Gastrocnemius medialis (tissue), 4 donors: ENCODE data around the gene TMEM139. TPM values are rescaled to one million over a fixed set of nuclear protein-coding genes. Genes with fewer than 3 reads are reported as not detected.

Experiments
- ATAC-seq, 2 donors: fragments of 150-250 bp; one replicate each; pipeline ENCODE4 v1.9.1; 2016
- DNase-seq, 2 donors: peaks; one replicate each; pipeline ENCODE4 v3.0.0-alpha.2; 2019
- H3K27ac ChIP-seq, 4 donors: fragments of 200-600 bp; sonication (generic); 1 replicate in 1 of 4; 2 replicates in 3 of 4; pipeline ENCODE4 v1.5.1; 2016 to 2018; ENCODE audit warnings: mild to moderate bottlenecking in 2 of 4, moderate library complexity in 1 of 4
- H3K27me3 ChIP-seq, 3 donors: fragments of 200-600 bp; sonication (generic) in 2 of 3; 1 replicate in 1 of 3; 2 replicates in 2 of 3; pipeline versions ENCODE4 v1.5.1 to v1.6.0; 2016 to 2019; ENCODE audit warnings: mild to moderate bottlenecking in 1 of 3, moderate library complexity in 1 of 3
- H3K36me3 ChIP-seq, 2 donors: fragments of 200-600 bp; sonication (generic) in 1 of 2; one replicate each; pipeline ENCODE4 v1.5.1; 2017 to 2018
- H3K4me1 ChIP-seq, 2 donors: fragments of 200-600 bp; sonication (generic) in 1 of 2; one replicate each; pipeline ENCODE4 v1.5.1; 2016 to 2017; ENCODE audit warnings: mild to moderate bottlenecking in 2 of 2
- H3K4me3 ChIP-seq, 4 donors: fragments of 200-600 bp; sonication (generic) in 3 of 4; 1 replicate in 1 of 4; 2 replicates in 3 of 4; pipeline ENCODE4 v1.5.1; 2016 to 2019; ENCODE audit warnings: mild to moderate bottlenecking in 2 of 4
- H3K9me3 ChIP-seq, 3 donors: fragments of 200-600 bp; sonication (generic) in 2 of 3; 1 replicate in 1 of 3; 2 replicates in 2 of 3; pipeline ENCODE4 v1.5.1; 2016 to 2019
- CTCF ChIP-seq, 5 experiments: fragments of 450-650 bp in 3 of 5; fragments of 200-600 bp in 2 of 5; sonication (generic) in 2 of 5; IDR thresholded peaks in 4 of 5; conservative IDR thresholded peaks in 1 of 5; 1 replicate in 4 of 5; 2 replicates in 1 of 5; pipeline ENCODE4 v1.5.1; 2016 to 2019; ENCODE audit warnings: antibody characterized with exemption in 5 of 5, mild to moderate bottlenecking in 3 of 5, moderate library complexity in 3 of 5
- POLR2A ChIP-seq, 2 donors: fragments of 450-650 bp; IDR thresholded peaks; one replicate each; pipeline ENCODE4 v1.6.1; 2017; ENCODE audit warnings: antibody characterized with exemption in 2 of 2, mild to moderate bottlenecking in 2 of 2, moderate library complexity in 2 of 2
- in situ Hi-C, 4 donors: fragments of 200-750 bp; cut with MboI; loops; one replicate each; pipeline versions ENCODE4 v1.15.0 to v1.8.0; 2017; ENCODE audit warnings: low sequenced_read_pairs in 4 of 4
- intact Hi-C: fragments of 100-400 bp; cut with DNase I; formaldehyde crosslinking; loops from one replicate; pipeline ENCODE4 v1.15.1; 2023; ENCODE audit warnings: low total_unique reads
- total RNA-seq, 4 donors: library from RNA; depleted of rRNA; stranded (reverse); fragments of >200 nt; gene quantifications; one replicate each; pipeline versions ENCODE4 v1.1.0 to v1.2.3, GENCODE V29; 2016

TMEM139 gene
- total RNA-seq, 4 donors from 2014 or later: not detected

- Histone ChIP-seq H3K27me3 (no peaks in the 10 kb centered on the region), H3K4me1 (peaks cover 0 to 4% of the 10 kb centered on the region in 2 donors), H3K27ac (no peak overlapping the region), H3K36me3 (no peaks in the 10 kb centered on the region), H3K9me3 (no peaks in the 10 kb centered on the region), H3K4me3 (no peak overlapping the region)
- ATAC-seq (no peak), DNase-seq (no peak)
- in situ Hi-C loops: no loop called here
- TF ChIP-seq POLR2A (IDR thresholded peaks at IDR 0.05) (no peak), CTCF (IDR thresholded peaks at IDR 0.05 in 4 of 5, conservative IDR thresholded peaks at IDR 0.05 in 1 of 5) (no peak)
- intact Hi-C loops: no loop called here
Measured at GRCh38 chr7:143238289-143238980, 46.3 kb upstream of the TMEM139 start.

- Histone ChIP-seq H3K9me3 (no peaks in the 10 kb centered on the region), H3K4me3 (no peak overlapping the region), H3K36me3 (no peaks in the 10 kb centered on the region), H3K27me3 (no peaks in the 10 kb centered on the region), H3K27ac (no peak overlapping the region), H3K4me1 (peaks cover 0 to 4% of the 10 kb centered on the region in 2 donors)
- in situ Hi-C loops: loop anchor here in 3 of 4 donors (5.0 to 10.0 kb wide), 3 partner anchors 165 to 175 kb away; partner anchors contain the start of gene EPHA1 (in 1 of the 3)
- ATAC-seq: no peak
- intact Hi-C loops: loop anchor here (1.0 to 5.0 kb wide), 2 partner anchors 65 to 177 kb away; no protein-coding TSS in a partner anchor
- TF ChIP-seq CTCF (IDR thresholded peaks at IDR 0.05 in 4 of 5, conservative IDR thresholded peaks at IDR 0.05 in 1 of 5) (no peak), POLR2A (IDR thresholded peaks at IDR 0.05) (no peak)
- DNase-seq: no peak
Measured at GRCh38 chr7:143239813-143240212, 44.9 kb upstream of the TMEM139 start.

GRCh38 chr7:143240291-143241168 is 44.2 kb upstream of the TMEM139 start:
- no peak overlapping the region for H3K4me3 ChIP-seq
- peak; percentile 87 to 92 for ATAC-seq
- H3K9me3 ChIP-seq: no peaks in the 10 kb centered on the region
- intact Hi-C loops: loop anchor here (1.0 to 5.0 kb wide), 2 partner anchors 65 to 177 kb away; no protein-coding TSS in a partner anchor
- peak; percentile 43 to 56 for DNase-seq
- TF ChIP-seq POLR2A (IDR thresholded peaks at IDR 0.05) (no peak), CTCF (IDR thresholded peaks at IDR 0.05 in 4 of 5, conservative IDR thresholded peaks at IDR 0.05 in 1 of 5) (peak; percentile 82 to 96 (median 87))
- H3K4me1 ChIP-seq: peaks cover 0 to 4% of the 10 kb centered on the region in 2 donors
- H3K27me3 ChIP-seq: no peaks in the 10 kb centered on the region
- in situ Hi-C loops: loop anchor here in 3 of 4 donors (5.0 to 10.0 kb wide), 3 partner anchors 164 to 174 kb away; partner anchors contain the start of gene EPHA1 (in 1 of the 3)
- H3K36me3 ChIP-seq: no peaks in the 10 kb centered on the region
- H3K27ac ChIP-seq: no peak overlapping the region

- H3K27ac ChIP-seq: no peak overlapping the region
- no peak for DNase-seq
- peaks cover 0 to 4% of the 10 kb centered on the region in 2 donors for H3K4me1 ChIP-seq
- intact Hi-C loops: loop anchor here (5.0 kb wide), 1 partner anchor 175 kb away; no protein-coding TSS in a partner anchor
- in situ Hi-C loops: loop anchor here in 3 of 4 donors (5.0 to 10.0 kb wide), 3 partner anchors 162 to 172 kb away; partner anchors contain the start of gene EPHA1 (in 1 of the 3)
- H3K9me3 ChIP-seq: no peaks in the 10 kb centered on the region
- no peak for TF ChIP-seq CTCF (IDR thresholded peaks at IDR 0.05 in 4 of 5, conservative IDR thresholded peaks at IDR 0.05 in 1 of 5)
- no peak for TF ChIP-seq POLR2A (IDR thresholded peaks at IDR 0.05)
- no peak for ATAC-seq
- H3K36me3 ChIP-seq: no peaks in the 10 kb centered on the region
- no peak overlapping the region for H3K4me3 ChIP-seq
- no peaks in the 10 kb centered on the region for H3K27me3 ChIP-seq
Measured at GRCh38 chr7:143242306-143242705, 42.5 kb upstream of the TMEM139 start.
